ENCODE results near the gene WAPL. TPM values are rescaled to one million over a fixed set of nuclear protein-coding genes. Genes with fewer than 3 reads are reported as not detected.
A peak's percentile ranks its signal among the peaks of the same experiment; 100 is the strongest.

Gene WAPL
- total and polyA plus RNA-seq, 8 donors, result 28.2 to 48.0 (median 44.3) TPM

DNA sequence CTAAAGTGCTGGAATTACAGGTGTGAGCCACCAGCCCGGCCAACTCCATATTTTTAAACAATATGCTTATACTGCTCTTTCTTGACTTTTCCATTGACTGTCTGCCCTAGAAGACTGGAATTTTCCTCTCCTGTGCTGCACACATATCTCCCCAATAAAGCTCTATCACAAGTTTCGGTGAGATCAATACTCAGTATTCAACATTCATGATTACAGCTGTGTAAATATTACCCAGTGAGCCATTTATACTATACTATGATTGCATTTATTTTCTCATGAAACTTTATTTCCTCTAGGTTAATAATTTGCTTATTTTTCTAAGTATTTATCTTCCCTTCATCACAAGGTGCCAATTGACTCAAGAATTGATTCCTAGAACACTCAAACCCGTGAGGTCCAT lies 106.5 kb downstream of the WAPL start:
- TF ChIP-seq, protein P1, sequence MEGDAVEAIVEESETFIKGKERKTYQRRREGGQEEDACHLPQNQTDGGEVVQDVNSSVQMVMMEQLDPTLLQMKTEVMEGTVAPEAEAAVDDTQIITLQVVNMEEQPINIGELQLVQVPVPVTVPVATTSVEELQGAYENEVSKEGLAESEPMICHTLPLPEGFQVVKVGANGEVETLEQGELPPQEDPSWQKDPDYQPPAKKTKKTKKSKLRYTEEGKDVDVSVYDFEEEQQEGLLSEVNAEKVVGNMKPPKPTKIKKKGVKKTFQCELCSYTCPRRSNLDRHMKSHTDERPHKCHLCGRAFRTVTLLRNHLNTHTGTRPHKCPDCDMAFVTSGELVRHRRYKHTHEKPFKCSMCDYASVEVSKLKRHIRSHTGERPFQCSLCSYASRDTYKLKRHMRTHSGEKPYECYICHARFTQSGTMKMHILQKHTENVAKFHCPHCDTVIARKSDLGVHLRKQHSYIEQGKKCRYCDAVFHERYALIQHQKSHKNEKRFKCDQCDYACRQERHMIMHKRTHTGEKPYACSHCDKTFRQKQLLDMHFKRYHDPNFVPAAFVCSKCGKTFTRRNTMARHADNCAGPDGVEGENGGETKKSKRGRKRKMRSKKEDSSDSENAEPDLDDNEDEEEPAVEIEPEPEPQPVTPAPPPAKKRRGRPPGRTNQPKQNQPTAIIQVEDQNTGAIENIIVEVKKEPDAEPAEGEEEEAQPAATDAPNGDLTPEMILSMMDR (IDR thresholded peaks at IDR 0.05), result no peak
- Histone ChIP-seq H3K27me3 (peaks cover 0 to 11% of the 10 kb centered on the region in 2 donors), H3K27ac (no peak overlapping the region), H3K4me1 (peaks cover 7 to 14% of the 10 kb centered on the region in 2 donors), H3K36me3 (no peaks in the 10 kb centered on the region), H3K9me3 (no peaks in the 10 kb centered on the region), H3K4me3 (no peak overlapping the region)
- no peak for ATAC-seq
- intact Hi-C loops (cut with DNase I), result no loop called here
- no peak for DNase-seq

DNA sequence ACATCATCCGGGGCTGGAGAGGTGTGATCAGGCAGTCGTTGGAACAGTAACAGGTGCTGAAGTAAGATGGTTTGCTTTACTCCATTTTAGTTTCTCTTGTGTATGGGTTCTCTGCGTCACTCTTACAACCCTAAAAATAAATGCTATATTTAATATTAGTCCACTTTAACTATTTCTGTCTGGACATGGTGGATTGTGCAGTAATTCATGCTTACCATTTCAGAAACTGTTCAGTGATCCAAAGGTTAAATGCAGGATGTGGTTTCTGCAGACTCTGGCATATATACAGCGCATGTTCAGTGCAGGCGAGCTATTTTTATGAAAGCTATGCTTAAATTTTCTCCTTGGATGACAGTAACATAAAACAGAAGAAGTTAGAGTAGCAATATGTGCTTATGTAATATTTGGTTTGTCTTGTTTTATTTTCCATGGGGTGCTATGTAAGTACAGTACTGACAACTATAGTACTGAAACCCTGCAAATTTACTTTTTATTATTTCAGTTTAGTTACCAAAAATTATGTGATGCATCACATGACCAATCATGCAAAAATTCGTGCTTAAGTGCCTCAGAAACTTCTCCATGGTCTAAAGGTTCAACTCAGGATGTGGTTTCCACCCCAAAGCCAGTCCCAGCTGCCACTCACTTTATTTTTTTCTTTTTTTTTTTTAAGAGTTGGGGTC lies 108.4 kb downstream of the WAPL start:
- Histone ChIP-seq H3K27ac (no peak overlapping the region), H3K4me3 (no peak overlapping the region), H3K36me3 (no peaks in the 10 kb centered on the region), H3K27me3 (peaks cover 0 to 11% of the 10 kb centered on the region in 2 donors), H3K9me3 (no peaks in the 10 kb centered on the region), H3K4me1 (peaks cover 7 to 14% of the 10 kb centered on the region in 2 donors)
- intact Hi-C loops (cut with DNase I), result no loop called here
- ATAC-seq, result peak; percentile 37
- no peak for DNase-seq
- TF ChIP-seq, protein P1 (IDR thresholded peaks at IDR 0.05), result no peak

DNA sequence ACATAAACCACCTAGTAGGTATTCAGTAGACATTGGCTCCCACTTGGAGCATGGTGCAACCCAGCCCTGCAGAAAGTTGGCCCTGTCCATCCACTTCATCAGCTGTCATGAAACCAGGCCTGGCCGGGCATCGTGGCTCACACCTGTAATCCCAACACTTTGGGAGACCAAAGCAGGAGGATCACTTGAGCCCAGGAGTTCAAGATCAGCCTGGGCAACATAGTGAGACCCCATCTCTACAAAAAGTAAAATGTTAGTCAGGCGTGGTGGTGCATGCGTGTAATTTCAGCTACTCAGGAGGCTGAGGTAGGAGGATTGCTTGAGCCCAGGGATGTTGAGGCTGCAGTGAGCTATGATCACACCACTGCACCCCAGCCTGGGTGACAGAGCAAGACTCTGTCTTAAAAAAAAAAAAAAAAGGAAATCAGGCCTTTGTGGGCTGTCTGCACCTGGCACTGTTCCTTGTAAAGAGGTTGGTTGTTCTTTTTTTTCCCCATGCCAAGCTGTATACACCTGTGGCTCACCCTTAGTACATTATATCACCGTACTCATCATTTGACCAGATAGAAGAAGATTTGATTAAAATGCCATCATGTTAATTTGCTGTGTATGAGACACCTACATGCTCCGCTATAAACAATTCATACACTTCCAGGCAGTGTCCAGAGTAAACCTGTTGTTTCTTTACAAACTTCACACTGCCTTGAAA lies 109.6 kb downstream of the WAPL start:
- intact Hi-C loops (cut with DNase I), result no loop called here
- Histone ChIP-seq H3K27me3 (peaks cover 0 to 11% of the 10 kb centered on the region in 2 donors), H3K27ac (no peak overlapping the region), H3K9me3 (no peaks in the 10 kb centered on the region), H3K4me3 (no peak overlapping the region), H3K36me3 (no peaks in the 10 kb centered on the region), H3K4me1 (peaks cover 7 to 14% of the 10 kb centered on the region in 2 donors)
- TF ChIP-seq, protein P1 (IDR thresholded peaks at IDR 0.05), result no peak
- no peak for DNase-seq
- ATAC-seq, result no peak

DNA sequence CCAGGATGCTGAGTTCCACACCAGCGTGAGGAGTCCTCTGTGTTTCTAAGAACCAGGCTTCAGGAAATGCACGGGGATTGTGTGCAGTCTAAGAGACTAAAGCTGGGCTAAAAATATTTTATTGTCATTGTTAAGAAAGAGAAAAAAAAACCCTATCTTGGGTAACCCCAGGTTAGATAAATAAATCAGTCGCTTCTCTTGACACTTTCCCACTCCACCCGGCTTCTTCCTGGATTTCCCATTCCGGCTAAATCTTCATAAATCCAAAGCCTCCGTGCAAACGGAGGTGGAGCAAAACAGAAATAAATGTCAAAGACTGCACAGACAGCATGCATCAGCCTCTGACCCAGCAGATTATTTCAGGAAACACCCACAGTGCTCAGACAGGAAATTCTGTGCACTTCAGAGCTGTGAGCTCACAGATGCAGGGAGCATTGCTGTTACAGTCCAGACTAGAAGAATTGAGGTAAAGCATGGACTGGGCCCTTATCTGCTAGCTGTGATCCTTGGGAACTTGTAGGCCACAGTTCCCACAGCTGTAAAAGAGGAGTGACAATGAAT lies 110.2 kb downstream of the WAPL start:
- H3K36me3 ChIP-seq, result no peaks in the 10 kb centered on the region
- DNase-seq, result no peak
- peaks cover 0 to 7% of the 10 kb centered on the region in 2 donors for H3K27me3 ChIP-seq
- intact Hi-C loops (cut with DNase I), result no loop called here
- H3K4me1 ChIP-seq, result peaks cover 7 to 14% of the 10 kb centered on the region in 2 donors
- no peak overlapping the region for H3K27ac ChIP-seq
- no peak overlapping the region for H3K4me3 ChIP-seq
- peak; percentile 75 for ATAC-seq
- H3K9me3 ChIP-seq, result no peaks in the 10 kb centered on the region
- TF ChIP-seq, protein P1 (IDR thresholded peaks at IDR 0.05), result no peak

DNA sequence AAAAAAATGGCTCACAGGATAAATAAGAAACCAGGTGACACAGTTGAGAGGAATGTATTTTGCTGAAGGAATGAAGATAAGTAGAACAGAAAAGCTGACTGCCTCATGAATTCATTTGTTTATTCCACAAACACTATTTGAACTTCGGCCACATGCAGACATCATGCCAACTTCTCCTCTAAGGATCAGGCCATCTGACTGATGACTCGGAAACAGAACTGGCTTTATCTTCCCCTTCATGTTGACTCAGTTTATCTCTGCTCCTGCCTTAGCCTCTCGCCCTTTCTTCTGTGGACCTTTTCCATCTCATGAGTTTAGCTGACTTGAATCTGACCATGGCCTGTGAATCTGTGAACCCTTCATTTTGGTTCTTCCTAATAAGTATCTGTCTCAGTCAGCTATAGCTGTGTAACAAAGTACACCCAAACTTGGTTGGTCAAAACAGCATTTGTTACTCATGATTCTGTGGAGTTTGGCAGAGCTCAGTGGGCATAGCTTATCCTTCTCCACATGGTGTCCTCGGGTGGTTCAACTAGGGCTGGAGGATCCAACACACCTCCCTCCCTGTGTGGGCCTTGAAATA lies 111.0 kb downstream of the WAPL start:
- H3K27ac ChIP-seq, result no peak overlapping the region

More for the DNA sequence above, 111.0 kb downstream of the WAPL start:
- no peaks in the 10 kb centered on the region for H3K9me3 ChIP-seq
- H3K36me3 ChIP-seq, result no peaks in the 10 kb centered on the region
- intact Hi-C loops (cut with DNase I), result no loop called here
- DNase-seq (no peak), ATAC-seq (no peak)
- peaks cover 7 to 14% of the 10 kb centered on the region in 2 donors for H3K4me1 ChIP-seq
- H3K4me3 ChIP-seq, result no peak overlapping the region
- no peaks in the 10 kb centered on the region for H3K27me3 ChIP-seq
- TF ChIP-seq, protein P1 (IDR thresholded peaks at IDR 0.05), result no peak

Measured in left lung (tissue), 10 donors.